Activated naive CD4-positive, alpha-beta T cell (primary cell): ENCODE results near the gene SYNGR2.
"Not testable (repeated sequence)": the region's sequence is repeated elsewhere in the genome, so short reads cannot be mapped to it uniquely, and the experiment has no call there.

Experiments
- DNase-seq, 4 experiments: peaks; one replicate each; lab custom pipeline; 2025; lab: John Stamatoyannopoulos, UW

Gene SYNGR2

DNA sequence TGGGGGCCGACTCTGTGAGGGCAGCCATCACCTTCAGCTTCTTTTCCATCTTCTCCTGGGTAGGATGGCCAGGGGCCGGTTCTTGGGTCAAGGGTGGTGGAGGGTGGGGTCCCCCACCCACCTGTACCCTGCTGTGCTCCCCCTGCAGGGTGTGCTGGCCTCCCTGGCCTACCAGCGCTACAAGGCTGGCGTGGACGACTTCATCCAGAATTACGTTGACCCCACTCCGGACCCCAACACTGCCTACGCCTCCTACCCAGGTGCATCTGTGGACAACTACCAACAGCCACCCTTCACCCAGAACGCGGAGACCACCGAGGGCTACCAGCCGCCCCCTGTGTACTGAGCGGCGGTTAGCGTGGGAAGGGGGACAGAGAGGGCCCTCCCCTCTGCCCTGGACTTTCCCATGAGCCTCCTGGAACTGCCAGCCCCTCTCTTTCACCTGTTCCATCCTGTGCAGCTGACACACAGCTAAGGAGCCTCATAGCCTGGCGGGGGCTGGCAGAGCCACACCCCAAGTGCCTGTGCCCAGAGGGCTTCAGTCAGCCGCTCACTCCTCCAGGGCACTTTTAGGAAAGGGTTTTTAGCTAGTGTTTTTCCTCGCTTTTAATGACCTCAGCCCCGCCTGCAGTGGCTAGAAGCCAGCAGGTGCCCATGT lies 3.3 kb downstream of the SYNGR2 start:
- not testable (repeated sequence) for DNase-seq

DNA sequence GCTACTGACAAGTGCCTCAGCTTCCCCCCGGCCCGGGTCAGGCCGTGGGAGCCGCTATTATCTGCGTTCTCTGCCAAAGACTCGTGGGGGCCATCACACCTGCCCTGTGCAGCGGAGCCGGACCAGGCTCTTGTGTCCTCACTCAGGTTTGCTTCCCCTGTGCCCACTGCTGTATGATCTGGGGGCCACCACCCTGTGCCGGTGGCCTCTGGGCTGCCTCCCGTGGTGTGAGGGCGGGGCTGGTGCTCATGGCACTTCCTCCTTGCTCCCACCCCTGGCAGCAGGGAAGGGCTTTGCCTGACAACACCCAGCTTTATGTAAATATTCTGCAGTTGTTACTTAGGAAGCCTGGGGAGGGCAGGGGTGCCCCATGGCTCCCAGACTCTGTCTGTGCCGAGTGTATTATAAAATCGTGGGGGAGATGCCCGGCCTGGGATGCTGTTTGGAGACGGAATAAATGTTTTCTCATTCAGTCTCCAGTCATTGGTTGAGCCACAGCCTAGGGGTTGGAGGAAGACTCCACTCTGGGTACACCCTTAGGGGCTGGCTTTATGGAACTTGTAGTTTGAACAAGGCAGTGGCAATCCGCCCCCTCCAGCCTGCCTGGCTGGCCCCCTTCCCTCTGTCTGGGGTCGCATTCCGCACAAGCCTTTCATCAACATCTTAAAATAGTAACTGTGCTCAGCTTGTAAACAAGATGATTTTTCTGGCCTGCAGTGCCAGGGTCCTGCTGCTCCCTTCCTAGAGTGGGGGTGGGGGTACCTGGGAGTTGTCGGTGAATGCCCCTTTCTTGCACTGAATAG lies 4.1 kb downstream of the SYNGR2 start:
- no peak for DNase-seq

DNA sequence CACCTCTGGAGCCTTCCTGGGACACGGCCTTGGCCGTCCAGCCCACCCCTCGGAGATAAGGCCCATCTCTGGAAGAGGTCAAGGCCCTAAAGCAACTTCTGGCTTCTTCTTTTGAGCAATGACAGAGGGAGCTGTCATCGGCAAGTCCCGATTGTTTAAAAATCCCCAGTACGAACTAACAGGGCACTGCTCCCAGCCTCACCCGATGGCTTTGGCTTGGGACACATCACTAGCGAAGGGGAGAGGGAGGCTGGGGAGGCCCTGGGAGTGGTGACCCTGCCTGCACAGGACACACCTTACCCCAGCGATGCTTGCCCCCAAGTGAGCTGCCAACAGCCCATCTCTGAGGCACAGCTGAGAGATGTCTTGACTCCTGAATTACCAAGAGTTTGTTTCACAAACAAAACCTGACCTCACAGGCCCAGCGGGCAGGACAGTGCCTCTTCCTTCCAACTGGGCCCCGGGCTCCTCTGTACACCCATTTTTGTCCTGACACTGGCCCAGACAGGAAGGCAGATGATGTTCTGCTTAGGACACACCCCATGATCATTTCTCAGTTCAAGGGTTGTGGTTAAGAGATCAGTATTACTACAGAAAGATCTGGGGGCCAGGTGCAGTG lies 4.8 kb downstream of the SYNGR2 start:
- DNase-seq: no peak

DNA sequence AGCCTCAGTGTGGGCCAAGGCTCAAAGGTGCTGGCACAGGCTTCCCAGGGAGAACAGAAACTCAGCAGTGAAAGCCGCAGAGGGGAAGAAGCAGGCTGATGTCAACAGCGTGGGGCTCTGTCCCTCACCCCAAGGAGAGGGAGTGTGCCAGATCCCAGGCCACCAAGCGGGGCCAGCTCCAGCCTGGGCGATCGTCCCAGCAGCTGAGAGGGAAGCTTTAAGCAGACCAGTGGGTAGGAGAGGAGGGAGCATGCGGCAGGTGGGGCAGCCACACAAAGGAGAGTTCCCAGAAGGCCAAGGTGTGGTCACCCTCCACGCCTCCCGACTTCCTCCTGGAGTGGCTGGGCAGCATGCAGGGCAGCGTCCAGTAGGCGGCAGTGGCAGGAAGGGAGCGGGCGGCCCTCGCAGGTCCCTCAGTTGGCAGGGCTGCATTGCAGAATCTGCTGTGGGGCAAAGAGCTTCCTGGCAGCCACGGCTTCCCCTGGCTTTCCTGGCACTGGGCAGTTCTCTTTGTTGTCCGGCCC lies 6.0 kb downstream of the SYNGR2 start:
- DNase-seq: no peak

DNA sequence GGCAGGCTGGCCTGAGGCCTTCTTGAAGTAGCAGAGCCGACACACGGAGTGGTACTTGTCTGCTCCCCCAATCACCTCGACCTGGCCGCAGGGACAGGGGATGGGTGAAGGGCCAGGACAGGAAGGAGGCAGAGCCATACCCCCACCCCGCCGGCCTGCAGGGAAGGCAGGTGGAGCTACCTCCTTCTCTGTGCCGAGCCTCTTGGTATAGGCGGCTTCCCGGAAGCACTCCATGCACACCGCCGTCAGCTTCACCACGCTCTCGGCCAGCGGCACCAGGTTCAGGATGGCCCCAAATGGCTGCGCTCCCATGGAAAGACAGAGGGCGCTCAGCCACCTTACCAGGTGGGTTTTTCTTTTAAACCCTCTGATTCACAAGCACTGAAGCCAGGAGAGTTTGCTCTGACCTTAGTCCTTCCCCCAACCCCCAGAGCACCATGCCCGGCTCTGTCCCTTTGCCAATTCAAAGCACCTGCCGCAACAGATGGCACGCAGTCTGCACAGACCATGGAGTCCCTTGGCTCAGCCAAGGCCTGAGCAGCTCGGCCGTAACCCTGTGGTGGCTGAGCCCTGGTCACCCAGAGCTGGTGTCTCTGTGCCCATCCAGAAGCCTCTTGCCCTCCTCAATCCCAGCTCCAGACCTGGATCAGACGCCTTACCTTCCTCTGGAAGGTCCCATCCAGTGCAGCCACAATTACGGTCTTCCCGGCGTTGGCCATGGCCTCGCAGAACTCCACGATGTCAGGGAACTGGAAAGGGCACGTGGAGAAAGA lies 6.7 kb downstream of the SYNGR2 start:
- no peak for DNase-seq

DNA sequence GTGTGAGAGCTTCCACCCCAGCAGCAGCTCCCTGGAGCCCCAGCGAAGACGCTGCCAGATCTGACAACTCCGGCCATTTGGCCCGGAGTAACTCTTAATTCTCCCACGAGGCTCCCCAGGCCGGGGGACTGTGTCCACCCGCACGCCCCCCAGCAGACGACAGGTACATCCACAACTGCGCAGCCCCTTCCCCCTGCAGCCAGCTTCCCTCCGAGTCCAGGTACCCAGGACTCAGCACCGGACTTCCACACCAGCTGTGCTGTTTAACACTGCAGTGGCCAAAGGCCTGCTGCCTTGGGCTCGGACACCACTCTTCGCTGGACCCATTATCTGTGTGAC lies 7.2 kb downstream of the SYNGR2 start:
- no peak for DNase-seq

DNA sequence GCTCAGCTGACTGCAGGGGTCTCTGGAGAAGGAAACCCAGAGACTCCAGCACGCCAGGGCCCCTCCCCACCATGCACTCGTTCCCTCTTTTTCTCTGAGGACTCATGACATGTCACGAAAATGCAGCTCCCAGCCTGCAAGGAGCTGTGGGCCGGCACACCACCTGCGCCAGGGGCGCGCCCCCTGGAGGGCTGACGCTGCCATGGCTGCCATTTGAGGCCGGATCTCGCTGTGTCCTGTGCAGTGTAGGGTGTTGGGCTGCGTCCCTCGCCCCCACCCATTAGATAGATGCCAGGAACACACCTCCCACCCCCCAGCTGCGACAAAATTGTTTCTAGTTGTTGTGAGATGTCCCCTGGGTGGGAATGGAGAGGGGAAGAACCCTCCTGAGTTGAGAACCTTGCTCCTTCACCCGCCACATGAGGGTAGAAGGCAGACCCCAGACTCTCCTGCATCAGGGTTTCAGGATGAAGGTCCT lies 8.2 kb downstream of the SYNGR2 start:
- DNase-seq: peak; percentile 56 to 71 (median 62)

DNA sequence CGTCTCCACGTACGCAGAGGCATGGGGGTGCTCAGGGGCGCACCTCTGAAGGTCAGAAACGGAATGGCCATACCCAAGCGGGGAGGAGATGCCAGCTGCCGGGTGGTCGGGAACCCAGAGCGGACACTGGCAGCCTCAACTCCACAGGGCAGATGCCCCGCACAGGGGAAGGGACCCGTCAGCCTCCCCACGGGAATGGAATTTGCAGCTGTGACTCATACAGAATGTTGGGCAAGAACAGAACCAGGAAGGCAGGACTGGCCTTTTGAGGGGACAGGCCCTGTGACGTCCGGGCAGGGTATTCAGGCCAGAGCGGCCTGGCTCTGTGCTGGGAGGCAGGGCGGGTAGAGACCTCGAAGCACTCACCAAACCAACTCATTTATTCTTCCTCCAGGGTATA lies 11.0 kb downstream of the SYNGR2 start:
- no peak for DNase-seq

DNA sequence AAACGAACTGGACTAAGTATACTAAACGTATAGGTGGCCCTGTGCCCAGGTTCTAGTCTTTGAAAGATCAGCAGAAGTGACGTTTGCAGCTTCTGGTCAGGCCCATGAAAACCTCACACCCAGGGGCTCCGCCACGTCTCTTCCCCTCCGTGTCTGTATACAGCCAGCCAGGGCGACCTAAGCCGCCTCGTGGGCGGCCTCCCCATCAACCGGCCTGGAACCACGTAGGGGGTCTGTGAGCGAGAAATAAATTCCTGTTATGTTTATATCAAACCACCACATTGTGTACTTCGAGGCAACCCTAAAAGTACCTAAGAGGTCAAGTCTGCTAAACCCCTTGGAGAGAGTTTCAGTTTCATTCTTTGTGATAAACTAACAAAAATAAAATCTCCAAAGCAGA lies 11.7 kb downstream of the SYNGR2 start:
- no peak for DNase-seq

DNA sequence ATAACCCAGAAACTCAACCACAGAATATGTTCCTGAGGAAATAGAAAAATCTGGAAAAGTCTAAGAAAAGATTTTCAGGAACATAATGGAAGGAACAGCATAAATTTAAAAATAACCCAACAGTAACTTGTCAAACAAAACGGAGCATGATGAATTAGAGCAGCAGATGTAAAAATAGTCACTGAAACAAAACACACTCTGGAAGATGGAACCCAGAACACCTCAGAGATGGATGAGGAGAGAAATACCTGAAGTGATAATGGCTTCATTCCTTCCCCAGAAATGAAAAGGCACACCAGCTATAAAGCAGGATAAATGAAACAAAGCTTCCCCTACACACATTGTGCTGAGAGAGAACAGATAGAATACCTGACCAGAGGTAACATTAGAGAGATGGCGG lies 12.1 kb downstream of the SYNGR2 start:
- no peak for DNase-seq

DNA sequence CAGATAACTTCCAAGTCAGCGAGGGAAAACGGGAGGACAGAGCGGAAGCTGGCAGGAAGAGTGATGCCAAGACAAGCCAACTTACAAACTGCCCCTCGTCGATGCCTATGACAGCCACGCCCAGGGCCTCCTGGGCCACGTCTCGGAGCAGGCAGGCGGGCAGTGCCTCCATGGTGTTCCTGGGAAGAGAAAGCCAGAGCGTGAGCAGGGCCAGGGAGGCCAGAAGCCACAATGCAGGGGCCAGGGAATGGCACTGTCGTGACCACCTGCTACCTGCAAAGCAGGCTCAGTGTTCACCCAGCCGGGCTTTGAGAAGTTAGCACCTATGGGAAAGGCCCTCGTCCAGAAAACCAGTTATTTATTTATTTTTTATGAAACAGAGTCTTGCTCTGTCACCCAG lies 14.1 kb downstream of the SYNGR2 start:
- no peak for DNase-seq

DNA sequence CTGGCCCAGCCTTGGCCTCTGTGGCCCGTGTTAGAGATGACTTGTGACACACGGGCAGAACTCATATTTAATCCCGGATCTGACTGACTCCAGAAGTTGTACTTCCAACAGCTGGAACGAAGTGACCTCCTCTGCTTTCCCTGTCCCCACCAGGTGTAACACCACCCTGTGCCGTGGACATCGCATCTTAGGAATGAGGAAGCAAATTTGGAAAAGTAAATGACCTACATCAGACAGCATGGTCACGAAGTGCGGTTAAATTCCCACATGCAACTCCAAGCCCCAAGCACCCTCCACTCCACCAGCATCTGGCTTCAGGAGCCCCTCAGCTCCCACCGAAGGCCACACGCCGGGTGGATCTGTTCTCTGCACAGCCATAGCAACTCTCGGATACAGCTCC lies 15.5 kb downstream of the SYNGR2 start:
- DNase-seq: no peak

DNA sequence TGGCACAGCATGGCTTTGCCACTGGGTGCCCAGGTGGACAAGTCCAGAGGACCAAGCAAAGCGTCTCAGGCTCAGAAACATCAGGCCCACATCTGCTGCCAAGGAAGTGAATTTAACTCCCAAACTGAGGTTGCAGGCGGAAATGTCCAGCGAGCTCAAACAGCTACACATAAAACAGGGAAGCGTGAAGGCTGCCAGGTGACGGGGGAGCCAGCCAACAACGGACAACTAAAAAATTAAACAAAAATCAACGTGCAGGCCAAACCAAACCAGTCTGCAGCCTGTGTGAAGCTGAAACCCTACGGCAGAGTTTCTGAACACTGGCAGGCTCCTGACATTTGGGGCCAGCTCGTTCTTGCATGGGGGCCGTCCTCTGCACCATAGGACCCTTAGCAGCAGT lies 16.0 kb downstream of the SYNGR2 start:
- DNase-seq: no peak

DNA sequence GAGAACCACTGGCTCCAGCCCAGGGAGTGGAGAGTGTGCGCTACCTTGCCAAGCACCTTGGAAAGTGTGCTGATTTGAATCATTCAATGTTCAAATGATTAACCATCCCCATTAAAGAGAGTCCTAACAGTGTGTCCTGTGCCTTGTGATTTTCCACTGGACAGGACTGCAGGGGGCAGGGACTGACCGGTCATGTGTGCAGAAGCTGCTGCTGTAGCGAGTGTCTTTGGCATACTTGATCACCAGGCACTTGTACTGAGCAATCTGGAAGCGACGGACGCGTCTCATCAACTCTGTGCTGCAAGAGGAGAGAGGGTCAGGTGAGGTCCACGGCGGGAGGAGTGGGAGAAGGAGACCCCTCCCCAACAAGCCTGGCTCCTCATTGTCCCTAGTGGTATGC lies 16.5 kb downstream of the SYNGR2 start:
- DNase-seq: no peak

DNA sequence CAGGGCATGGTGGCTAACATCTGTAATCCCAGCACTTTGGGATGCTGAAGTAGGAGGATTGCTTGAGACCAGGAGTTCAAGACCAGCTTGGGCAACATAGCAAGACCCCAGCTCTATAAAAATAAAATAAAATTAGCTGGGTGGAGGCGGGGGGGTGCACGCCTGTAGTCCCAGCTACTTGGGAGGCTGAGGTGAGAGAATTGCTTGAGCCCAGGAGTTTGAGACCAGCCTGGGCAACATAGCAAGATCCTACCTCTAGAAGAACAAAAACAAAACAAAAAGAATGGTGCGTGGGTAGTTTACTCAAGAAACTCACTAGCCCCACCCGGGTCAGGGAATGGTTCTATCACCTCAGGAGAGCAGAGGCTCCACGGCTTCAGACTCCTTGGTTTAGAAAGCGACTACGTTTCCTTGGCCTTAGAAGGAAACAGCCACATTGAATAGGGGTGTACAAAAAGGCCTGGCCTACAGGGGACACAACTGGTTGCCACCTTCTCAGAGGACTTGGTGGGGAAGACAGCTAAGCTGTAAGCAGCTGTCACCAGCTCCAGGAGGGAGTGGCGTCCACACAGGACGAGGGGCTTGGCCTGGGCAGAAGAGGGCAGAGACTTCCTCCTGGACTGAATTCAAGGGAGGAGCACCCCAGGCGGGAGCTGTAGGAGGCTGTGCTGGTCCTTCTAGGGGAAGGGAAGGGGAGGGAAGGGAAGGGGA lies 17.8 kb downstream of the SYNGR2 start:
- DNase-seq: no peak

DNA sequence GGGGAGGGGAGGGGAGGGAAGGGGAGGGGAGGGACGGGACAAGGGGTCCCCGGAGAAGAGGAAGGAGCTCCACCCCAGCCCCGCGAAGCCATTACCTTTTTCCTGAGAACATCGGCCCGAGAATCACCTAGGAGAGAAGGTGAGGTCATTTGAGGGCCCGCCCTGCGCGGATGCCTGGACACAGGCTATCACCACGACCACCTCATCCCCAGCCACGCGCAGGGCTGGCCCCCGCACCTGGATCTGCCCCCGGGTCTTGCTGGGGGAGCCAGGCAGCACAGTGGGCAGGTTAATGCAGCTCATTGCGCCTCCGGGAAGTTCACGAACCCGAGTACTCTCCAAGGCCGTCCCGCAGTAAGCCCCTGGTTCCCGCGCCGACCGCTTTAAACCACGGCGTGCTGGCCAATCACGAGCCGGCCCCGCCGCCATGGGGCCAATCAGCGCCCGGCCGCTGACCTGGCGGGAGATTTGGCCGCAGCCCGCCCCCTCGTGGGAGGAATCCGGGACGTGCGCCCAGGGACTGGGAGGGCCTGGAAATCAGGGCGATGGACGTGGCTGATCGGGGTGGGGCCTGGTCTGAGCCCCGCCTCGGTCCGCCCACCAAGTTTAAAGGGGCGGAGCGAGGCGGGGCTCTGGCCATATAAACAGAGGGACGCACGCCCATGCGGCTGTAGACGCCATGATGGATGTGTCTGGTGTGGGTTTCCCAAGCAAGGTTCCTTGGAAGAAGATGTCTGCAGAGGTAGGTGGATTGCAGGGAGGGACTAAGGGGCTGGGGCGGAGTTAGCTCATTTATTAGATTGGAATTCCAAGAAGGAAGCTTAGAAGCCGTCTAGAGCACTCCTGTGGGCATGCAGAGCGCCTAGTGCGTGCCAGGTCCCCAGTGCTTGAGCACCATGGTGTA lies 18.6 kb downstream of the SYNGR2 start, which contains the start of the genes AFMID and TK1:
Gene AFMID (plus strand): TSS at position 671 of the 904 bp plus-strand sequence. CDS start 9 bp downstream, at position 680.
Gene TK1 (minus strand): TSS at position 361 of the 904 bp plus-strand sequence. CDS start 58 bp downstream, at position 303.
- peak; percentile 44 to 63 (median 56) for DNase-seq

DNA sequence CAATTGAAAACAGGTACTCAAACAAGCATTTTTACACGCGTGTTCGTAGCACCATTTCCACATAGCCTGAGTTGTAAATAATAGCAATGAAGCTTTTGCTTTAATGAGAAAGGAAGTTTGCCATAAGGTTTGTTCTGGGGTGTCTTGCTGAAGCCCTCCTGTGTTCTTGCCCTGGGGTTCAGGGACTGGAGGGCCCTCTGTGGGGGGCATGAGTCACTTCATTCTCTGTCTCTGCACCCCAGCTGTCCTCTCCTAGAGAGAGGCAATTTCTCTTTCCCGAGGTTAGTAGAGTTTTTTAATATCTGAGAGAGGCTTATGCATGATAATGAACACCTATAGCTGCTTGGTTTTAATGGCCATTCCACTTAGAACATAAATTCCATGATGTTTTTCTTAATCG lies 28.3 kb downstream of the SYNGR2 start:
- no peak for DNase-seq

DNA sequence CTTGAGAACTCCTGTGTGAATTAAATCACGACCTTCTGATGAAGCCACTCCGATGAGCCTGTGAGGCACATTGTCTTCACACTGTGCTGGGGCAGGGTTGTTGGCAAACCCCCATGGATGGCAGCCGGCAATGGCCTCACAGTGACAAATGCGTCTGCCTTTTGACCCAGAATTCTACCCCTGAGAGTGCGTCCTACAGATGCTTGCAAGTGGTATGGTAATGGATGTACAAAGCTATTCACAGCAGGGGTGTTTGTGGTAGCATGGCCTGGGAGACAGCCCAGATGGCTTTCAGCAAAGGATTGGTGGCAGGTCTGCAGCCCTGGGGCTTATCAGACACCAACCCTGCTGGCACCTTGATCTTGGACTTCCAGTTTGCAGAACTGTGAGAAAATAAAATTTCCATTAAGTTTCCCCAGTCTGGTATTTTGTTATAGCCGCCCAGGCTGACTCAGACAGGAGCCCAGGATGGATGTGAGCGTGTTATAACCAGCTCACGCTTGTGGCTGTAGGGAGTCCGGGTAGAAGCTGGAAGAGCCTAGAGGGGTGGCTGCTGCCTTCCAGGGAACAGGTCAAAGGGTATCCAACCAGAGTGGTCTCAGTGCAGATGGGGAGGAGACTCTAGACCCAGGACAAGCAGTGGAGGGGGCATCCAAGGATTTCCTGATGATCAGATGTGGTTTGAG lies 28.9 kb downstream of the SYNGR2 start:
- no peak for DNase-seq

DNA sequence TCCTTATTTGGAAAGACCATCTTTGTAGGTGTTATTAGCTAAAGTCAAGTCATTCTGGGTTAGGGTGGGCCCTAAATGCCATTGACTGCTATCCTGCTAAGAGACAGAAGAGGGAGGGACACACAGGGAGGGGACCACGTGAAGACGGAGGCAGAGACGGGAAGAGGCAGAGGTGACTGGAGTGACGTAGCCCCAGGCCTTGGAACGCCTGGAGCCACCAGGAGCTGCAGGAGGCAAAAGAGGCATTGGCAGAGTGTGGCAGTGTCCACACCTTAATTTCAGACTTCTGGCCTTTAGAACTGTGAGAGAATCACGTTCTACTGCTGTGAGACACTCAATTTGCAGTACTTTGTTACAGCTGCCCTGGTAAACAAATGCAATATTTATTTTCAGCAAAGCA lies 32.1 kb downstream of the SYNGR2 start:
- no peak for DNase-seq

DNA sequence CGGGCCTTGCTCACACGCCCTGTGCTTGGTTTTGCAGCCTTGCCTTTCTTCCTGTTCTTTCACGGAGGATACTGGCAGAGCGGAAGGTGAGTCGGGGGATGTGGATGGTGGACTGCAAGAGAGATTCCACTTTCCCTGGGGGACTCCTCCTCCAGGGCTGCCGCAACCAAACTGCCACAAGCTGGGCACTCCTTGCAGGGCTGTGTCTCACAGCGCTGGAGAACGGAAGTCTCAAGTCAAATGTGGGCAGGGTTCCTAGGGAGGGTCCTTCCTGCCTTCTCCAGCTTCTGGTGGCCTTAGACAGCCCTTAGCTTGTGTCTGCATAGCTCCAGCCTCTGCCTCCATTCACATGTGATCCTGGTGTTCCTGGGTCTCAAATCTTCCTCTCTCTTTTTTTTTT lies 34.3 kb downstream of the SYNGR2 start:
- DNase-seq: no peak
